WTC11 (cell line): ENCODE data around the gene ARSJ.

Experiments
- CBFB ChIP-seq: sonication (generic); formaldehyde crosslinking; IDR thresholded peaks from 2 replicates; pipeline ENCODE4 v1.8.1; 2022; ENCODE audit warnings: mild to moderate bottlenecking, low read depth, missing genetic modification reagents
- CREB1 ChIP-seq: sonication (generic); formaldehyde crosslinking; IDR thresholded peaks from 2 replicates; pipeline ENCODE4 v1.8.0; 2023; ENCODE audit warnings: mild to moderate bottlenecking, missing genetic modification reagents
- FOXJ3 ChIP-seq: sonication (generic); formaldehyde crosslinking; IDR thresholded peaks from 2 replicates; pipeline ENCODE4 v1.9.0; 2021; ENCODE audit warnings: missing genetic modification reagents, mild to moderate bottlenecking, borderline replicate concordance
- NFE2L1 ChIP-seq: sonication (generic); formaldehyde crosslinking; IDR thresholded peaks from 2 replicates; pipeline ENCODE4 v1.8.1; 2023; ENCODE audit warnings: missing genetic modification reagents
- SP1 ChIP-seq: sonication (generic); formaldehyde crosslinking; conservative IDR thresholded peaks from 2 replicates; pipeline ENCODE4 v1.8.1; 2022; ENCODE audit warnings: missing genetic modification reagents
- ZNF121 ChIP-seq: sonication (generic); formaldehyde crosslinking; IDR thresholded peaks from 2 replicates; pipeline ENCODE4 v1.8.0; 2023; ENCODE audit warnings: missing genetic modification reagents
- TF ChIP-seq, protein P1 (sequence below): sonication (generic); formaldehyde crosslinking; IDR thresholded peaks from 2 replicates; pipeline ENCODE4 v1.8.0; 2022; ENCODE audit warnings: mild to moderate bottlenecking, missing genetic modification reagents
- TF ChIP-seq, protein P2 (sequence below): fragments of 200-600 bp; IDR thresholded peaks from 2 replicates; pipeline ENCODE4 v1.8.0; 2022; ENCODE audit warnings: antibody characterized with exemption
- TF ChIP-seq, protein P3 (sequence below): sonication (generic); formaldehyde crosslinking; IDR thresholded peaks from 2 replicates; pipeline ENCODE4 v1.8.1; 2023; ENCODE audit warnings: mild to moderate bottlenecking, missing genetic modification reagents
- TF ChIP-seq, protein P4 (sequence below): sonication (generic); formaldehyde crosslinking; IDR thresholded peaks from 2 replicates; pipeline ENCODE4 v1.8.1; 2022; ENCODE audit warnings: low read depth, missing genetic modification reagents, borderline replicate concordance
- TF ChIP-seq, protein P5 (sequence below): sonication (generic); formaldehyde crosslinking; IDR thresholded peaks from 2 replicates; pipeline ENCODE4 v1.8.1; 2023; ENCODE audit warnings: mild to moderate bottlenecking, missing genetic modification reagents, moderate library complexity
- TF ChIP-seq, protein P6 (sequence below): sonication (generic); formaldehyde crosslinking; IDR thresholded peaks from 2 replicates; pipeline ENCODE4 v1.8.1; 2022; ENCODE audit warnings: mild to moderate bottlenecking, moderate library complexity, missing genetic modification reagents

DNA sequence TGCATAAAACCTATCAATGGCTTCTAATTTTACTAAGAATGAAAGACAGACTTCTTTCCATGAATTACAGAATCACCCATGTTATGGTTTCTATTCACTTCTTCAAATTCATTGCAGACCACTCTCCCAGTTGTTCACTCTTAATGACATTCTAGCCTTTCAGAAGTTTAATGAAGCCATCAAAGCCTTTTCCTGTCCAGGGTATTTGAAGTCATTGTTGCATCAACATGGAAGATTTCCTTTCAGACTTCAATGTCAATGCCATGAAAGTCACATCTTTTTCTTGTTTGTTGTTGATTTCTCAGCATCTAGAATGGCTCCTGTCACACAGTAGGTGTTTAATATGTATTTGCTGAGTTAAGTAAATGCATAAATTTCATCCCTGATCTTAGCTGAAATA is 48.1 kb upstream of the ARSJ start:
- TF ChIP-seq, protein P1, sequence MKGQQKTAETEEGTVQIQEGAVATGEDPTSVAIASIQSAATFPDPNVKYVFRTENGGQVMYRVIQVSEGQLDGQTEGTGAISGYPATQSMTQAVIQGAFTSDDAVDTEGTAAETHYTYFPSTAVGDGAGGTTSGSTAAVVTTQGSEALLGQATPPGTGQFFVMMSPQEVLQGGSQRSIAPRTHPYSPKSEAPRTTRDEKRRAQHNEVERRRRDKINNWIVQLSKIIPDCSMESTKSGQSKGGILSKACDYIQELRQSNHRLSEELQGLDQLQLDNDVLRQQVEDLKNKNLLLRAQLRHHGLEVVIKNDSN (CRISPR knock-in tag): no peak
- no peak for TF ChIP-seq CREB1 (CRISPR knock-in tag)
- TF ChIP-seq SP1 (CRISPR knock-in tag): no peak
- TF ChIP-seq, protein P2, sequence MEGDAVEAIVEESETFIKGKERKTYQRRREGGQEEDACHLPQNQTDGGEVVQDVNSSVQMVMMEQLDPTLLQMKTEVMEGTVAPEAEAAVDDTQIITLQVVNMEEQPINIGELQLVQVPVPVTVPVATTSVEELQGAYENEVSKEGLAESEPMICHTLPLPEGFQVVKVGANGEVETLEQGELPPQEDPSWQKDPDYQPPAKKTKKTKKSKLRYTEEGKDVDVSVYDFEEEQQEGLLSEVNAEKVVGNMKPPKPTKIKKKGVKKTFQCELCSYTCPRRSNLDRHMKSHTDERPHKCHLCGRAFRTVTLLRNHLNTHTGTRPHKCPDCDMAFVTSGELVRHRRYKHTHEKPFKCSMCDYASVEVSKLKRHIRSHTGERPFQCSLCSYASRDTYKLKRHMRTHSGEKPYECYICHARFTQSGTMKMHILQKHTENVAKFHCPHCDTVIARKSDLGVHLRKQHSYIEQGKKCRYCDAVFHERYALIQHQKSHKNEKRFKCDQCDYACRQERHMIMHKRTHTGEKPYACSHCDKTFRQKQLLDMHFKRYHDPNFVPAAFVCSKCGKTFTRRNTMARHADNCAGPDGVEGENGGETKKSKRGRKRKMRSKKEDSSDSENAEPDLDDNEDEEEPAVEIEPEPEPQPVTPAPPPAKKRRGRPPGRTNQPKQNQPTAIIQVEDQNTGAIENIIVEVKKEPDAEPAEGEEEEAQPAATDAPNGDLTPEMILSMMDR: no peak
- TF ChIP-seq ZNF121 (CRISPR knock-in tag): no peak
- no peak for TF ChIP-seq CBFB (CRISPR knock-in tag)
- TF ChIP-seq, protein P3, sequence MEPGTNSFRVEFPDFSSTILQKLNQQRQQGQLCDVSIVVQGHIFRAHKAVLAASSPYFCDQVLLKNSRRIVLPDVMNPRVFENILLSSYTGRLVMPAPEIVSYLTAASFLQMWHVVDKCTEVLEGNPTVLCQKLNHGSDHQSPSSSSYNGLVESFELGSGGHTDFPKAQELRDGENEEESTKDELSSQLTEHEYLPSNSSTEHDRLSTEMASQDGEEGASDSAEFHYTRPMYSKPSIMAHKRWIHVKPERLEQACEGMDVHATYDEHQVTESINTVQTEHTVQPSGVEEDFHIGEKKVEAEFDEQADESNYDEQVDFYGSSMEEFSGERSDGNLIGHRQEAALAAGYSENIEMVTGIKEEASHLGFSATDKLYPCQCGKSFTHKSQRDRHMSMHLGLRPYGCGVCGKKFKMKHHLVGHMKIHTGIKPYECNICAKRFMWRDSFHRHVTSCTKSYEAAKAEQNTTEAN (CRISPR knock-in tag): no peak
- TF ChIP-seq NFE2L1 (CRISPR knock-in tag): no peak
- TF ChIP-seq FOXJ3 (CRISPR knock-in tag): no peak
- TF ChIP-seq, protein P4, sequence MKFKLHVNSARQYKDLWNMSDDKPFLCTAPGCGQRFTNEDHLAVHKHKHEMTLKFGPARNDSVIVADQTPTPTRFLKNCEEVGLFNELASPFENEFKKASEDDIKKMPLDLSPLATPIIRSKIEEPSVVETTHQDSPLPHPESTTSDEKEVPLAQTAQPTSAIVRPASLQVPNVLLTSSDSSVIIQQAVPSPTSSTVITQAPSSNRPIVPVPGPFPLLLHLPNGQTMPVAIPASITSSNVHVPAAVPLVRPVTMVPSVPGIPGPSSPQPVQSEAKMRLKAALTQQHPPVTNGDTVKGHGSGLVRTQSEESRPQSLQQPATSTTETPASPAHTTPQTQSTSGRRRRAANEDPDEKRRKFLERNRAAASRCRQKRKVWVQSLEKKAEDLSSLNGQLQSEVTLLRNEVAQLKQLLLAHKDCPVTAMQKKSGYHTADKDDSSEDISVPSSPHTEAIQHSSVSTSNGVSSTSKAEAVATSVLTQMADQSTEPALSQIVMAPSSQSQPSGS: no peak
- TF ChIP-seq, protein P5, sequence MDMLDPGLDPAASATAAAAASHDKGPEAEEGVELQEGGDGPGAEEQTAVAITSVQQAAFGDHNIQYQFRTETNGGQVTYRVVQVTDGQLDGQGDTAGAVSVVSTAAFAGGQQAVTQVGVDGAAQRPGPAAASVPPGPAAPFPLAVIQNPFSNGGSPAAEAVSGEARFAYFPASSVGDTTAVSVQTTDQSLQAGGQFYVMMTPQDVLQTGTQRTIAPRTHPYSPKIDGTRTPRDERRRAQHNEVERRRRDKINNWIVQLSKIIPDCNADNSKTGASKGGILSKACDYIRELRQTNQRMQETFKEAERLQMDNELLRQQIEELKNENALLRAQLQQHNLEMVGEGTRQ (CRISPR knock-in tag): no peak
- TF ChIP-seq, protein P6, sequence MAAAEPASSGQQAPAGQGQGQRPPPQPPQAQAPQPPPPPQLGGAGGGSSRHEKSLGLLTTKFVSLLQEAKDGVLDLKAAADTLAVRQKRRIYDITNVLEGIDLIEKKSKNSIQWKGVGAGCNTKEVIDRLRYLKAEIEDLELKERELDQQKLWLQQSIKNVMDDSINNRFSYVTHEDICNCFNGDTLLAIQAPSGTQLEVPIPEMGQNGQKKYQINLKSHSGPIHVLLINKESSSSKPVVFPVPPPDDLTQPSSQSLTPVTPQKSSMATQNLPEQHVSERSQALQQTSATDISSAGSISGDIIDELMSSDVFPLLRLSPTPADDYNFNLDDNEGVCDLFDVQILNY (CRISPR knock-in tag): no peak
